HL-60 (cell line): Measurements from ENCODE around the gene DPH7.

ENCODE experiments used
- POLR2AphosphoS5 ChIP-seq: IDR thresholded peaks from 2 replicates; pipeline ENCODE4 v1.6.1; 2012; ENCODE audit warnings: low read depth
- TF ChIP-seq, protein P1 (sequence below): IDR thresholded peaks from one replicate; pipeline ENCODE4 v1.5.1; 2011; ENCODE audit warnings: low read length, control low read depth, inconsistent platforms; ENCODE audit not compliant: insufficient read depth
- TF ChIP-seq, protein P2 (sequence below): IDR thresholded peaks from 2 replicates; pipeline ENCODE4 v1.6.1; 2012; ENCODE audit warnings: low read depth; ENCODE audit not compliant: insufficient replicate concordance

DNA sequence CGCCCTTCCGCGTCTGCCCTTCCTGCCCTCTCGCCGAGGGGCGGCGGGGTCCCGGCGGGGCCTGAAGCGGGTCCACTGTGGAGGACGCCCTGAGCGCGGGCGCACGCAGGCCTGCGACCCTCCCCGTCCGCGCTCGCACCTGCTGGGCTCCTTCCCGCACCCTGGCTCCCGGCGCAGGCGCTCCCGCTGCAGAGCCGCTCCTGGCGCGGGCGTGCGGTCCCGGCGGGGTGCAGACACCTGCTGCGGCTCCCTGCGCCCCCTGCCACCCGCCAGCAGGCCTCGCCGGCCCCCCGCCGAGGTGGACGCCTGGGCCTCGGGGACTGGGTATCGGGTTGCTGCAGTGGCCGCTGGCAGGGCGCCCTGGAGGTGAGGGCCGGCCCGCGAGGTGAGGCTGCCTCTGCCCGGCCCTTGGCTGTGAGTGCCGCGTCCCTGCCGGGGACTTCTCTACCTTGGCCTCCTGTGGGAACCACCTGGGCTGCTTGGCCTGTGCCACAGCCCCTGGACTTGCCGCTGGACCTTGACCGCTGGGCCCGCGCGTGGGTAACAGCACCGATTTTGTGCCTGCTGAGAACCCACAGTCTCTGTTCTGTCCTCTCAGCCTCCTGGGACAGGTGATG is 27.4 kb upstream of the DPH7 start:
- TF ChIP-seq, protein P1, sequence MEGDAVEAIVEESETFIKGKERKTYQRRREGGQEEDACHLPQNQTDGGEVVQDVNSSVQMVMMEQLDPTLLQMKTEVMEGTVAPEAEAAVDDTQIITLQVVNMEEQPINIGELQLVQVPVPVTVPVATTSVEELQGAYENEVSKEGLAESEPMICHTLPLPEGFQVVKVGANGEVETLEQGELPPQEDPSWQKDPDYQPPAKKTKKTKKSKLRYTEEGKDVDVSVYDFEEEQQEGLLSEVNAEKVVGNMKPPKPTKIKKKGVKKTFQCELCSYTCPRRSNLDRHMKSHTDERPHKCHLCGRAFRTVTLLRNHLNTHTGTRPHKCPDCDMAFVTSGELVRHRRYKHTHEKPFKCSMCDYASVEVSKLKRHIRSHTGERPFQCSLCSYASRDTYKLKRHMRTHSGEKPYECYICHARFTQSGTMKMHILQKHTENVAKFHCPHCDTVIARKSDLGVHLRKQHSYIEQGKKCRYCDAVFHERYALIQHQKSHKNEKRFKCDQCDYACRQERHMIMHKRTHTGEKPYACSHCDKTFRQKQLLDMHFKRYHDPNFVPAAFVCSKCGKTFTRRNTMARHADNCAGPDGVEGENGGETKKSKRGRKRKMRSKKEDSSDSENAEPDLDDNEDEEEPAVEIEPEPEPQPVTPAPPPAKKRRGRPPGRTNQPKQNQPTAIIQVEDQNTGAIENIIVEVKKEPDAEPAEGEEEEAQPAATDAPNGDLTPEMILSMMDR, result no peak
- no peak; the same call in 1 of the 2 replicates for TF ChIP-seq POLR2AphosphoS5
- TF ChIP-seq, protein P2, sequence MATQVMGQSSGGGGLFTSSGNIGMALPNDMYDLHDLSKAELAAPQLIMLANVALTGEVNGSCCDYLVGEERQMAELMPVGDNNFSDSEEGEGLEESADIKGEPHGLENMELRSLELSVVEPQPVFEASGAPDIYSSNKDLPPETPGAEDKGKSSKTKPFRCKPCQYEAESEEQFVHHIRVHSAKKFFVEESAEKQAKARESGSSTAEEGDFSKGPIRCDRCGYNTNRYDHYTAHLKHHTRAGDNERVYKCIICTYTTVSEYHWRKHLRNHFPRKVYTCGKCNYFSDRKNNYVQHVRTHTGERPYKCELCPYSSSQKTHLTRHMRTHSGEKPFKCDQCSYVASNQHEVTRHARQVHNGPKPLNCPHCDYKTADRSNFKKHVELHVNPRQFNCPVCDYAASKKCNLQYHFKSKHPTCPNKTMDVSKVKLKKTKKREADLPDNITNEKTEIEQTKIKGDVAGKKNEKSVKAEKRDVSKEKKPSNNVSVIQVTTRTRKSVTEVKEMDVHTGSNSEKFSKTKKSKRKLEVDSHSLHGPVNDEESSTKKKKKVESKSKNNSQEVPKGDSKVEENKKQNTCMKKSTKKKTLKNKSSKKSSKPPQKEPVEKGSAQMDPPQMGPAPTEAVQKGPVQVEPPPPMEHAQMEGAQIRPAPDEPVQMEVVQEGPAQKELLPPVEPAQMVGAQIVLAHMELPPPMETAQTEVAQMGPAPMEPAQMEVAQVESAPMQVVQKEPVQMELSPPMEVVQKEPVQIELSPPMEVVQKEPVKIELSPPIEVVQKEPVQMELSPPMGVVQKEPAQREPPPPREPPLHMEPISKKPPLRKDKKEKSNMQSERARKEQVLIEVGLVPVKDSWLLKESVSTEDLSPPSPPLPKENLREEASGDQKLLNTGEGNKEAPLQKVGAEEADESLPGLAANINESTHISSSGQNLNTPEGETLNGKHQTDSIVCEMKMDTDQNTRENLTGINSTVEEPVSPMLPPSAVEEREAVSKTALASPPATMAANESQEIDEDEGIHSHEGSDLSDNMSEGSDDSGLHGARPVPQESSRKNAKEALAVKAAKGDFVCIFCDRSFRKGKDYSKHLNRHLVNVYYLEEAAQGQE, result peak; percentile 4
